ENCODE results near the gene KNG1. TPM values are rescaled to one million over a fixed set of nuclear protein-coding genes. Genes with fewer than 3 reads are reported as not detected.
A peak's percentile ranks its signal among the peaks of the same experiment; 100 is the strongest.

Gene KNG1
- total RNA-seq, 1 experiment from 2014 or later = not detected

DNA sequence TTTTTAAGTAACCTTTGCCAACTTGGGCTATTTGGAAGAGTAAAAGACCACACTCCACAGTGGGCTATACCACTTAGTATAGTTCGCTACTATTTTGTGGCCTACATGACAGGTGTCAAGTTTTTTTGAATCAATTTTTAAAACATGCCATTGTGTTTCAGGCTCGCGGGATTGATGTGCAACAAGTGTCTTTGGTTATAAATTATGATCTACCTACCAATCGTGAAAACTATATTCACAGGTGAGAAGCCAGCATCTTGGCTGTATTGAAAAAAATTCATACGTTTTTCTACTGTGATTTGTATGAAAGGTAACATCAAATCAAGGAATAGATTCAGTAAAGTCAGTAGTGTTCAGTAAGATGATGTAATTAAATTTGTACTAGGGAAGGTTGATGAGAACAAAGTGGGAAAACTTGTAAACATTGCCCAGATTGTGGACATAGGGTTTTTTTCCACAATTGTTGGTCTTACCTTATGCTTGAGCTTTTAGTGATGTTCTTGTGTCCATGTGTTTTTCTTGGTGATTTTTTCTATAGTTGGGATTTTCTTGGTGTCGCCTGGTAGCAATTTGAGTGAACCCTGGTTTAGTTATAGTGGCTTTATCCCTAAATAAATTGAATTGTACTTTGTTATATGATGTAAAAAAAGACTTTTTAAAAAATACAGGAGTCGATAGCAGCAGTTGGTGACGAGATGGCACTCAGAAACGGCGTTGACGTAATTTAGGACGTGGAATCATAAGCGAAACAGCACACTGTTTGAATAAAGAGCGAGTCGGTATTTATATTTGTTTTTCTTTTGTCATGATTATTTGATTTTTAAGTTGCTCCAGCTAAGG is 70.7 kb downstream of the KNG1 start:
- H3K4me3 ChIP-seq (ENCODE audit: low read depth, low read length, poor library complexity, severe bottlenecking) = peak overlapping the region; percentile 77
- peaks cover 88% of the 10 kb centered on the region for H3K36me3 ChIP-seq (ENCODE audit: insufficient read depth, low read length, poor library complexity, severe bottlenecking)
- peaks cover 33% of the 10 kb centered on the region for H3K4me1 ChIP-seq (ENCODE audit: insufficient read depth, low read length, poor library complexity, severe bottlenecking)
- ChIA-PET POLR2A (ENCODE audit: low non-redundant PET) (interaction anchor here (0.6 to 0.7 kb wide), 3 partner anchors 40 to 314 kb away, joined by 3 to 4 read pairs (median 3); no protein-coding TSS in a partner anchor), CTCF (no interaction called here)
- BruUV-seq (replicated peaks) = no TSS peak
- no peaks in the 10 kb centered on the region for H3K9me3 ChIP-seq (ENCODE audit: low read depth, low read length, poor library complexity, severe bottlenecking)
- no peaks in the 10 kb centered on the region for H3K27me3 ChIP-seq (replicated peaks; ENCODE audit: insufficient read depth, low read depth, low read length, poor library complexity)
- DNase-seq (ENCODE audit: low spot score) = no peak
- H3K27ac ChIP-seq (ENCODE audit: low read depth, low read length, poor library complexity, severe bottlenecking) = peak overlapping the region; percentile 11
- intact Hi-C loops (cut with micrococcal nuclease; ENCODE audit: unreplicated experiment) = loop anchor here (10.0 kb wide), 1 partner anchor 173 kb away; the partner anchor contains the start of gene AHSG
- no peak for TF ChIP-seq EZH2 (IDR thresholded peaks at IDR 0.05; ENCODE audit: borderline replicate concordance, low read depth, low read length, poor library complexity, severe bottlenecking)
- TF ChIP-seq, protein P1, sequence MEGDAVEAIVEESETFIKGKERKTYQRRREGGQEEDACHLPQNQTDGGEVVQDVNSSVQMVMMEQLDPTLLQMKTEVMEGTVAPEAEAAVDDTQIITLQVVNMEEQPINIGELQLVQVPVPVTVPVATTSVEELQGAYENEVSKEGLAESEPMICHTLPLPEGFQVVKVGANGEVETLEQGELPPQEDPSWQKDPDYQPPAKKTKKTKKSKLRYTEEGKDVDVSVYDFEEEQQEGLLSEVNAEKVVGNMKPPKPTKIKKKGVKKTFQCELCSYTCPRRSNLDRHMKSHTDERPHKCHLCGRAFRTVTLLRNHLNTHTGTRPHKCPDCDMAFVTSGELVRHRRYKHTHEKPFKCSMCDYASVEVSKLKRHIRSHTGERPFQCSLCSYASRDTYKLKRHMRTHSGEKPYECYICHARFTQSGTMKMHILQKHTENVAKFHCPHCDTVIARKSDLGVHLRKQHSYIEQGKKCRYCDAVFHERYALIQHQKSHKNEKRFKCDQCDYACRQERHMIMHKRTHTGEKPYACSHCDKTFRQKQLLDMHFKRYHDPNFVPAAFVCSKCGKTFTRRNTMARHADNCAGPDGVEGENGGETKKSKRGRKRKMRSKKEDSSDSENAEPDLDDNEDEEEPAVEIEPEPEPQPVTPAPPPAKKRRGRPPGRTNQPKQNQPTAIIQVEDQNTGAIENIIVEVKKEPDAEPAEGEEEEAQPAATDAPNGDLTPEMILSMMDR (conservative IDR thresholded peaks at IDR 0.05; ENCODE audit: low read depth, low read length) = no peak

DNA sequence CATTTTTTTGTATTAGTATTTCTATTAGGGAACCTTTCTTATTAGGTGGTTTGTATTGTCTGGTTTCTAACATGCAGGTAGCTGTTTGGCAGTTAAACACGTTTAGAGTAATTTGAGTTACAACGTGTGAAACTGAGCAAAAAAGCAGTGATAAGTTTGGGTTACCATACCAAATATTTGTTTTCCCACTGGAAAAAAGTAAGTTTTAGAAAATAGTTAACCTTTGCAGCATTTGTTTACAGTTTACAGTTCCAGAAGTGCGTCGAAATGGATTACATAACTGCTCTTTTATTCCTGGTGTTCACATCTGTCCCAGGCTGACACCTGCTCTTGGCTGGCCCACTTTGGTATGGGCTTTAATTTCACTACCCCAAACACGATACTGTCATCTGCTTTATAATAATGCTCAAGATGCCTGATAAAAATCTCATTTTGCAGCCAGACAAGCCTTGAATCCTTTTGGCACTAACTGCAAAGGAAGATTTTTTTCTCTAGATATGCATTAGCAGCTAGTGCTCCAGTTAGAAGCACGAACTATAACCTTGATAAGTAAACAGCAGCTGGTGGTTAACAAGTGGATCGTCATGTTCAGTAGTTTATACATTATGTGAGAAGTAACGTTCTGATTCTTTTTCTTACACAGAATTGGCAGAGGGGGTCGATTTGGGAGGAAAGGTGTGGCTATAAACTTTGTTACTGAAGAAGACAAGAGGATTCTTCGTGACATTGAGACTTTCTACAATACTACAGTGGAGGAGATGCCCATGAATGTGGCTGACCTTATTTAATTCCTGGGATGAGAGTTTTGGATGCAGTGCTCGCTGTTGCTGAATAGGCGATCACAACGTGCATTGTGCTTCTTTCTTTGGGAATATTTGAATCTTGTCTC is 71.6 kb downstream of the KNG1 start:
- no peak for DNase-seq (ENCODE audit: low spot score)
- peaks cover 96% of the 10 kb centered on the region for H3K36me3 ChIP-seq (ENCODE audit: insufficient read depth, low read length, poor library complexity, severe bottlenecking)
- TF ChIP-seq, protein P1 (conservative IDR thresholded peaks at IDR 0.05; ENCODE audit: low read depth, low read length) = no peak
- no peak for TF ChIP-seq EZH2 (IDR thresholded peaks at IDR 0.05; ENCODE audit: borderline replicate concordance, low read depth, low read length, poor library complexity, severe bottlenecking)
- BruUV-seq (replicated peaks) = no TSS peak
- ChIA-PET POLR2A (ENCODE audit: low non-redundant PET) (interaction anchor here (0.7 kb wide), 1 partner anchor 313 kb away, joined by 4 read pairs; no protein-coding TSS in a partner anchor), CTCF (interaction anchor here (0.6 kb wide), 1 partner anchor 377 kb away, joined by 3 read pairs; no protein-coding TSS in a partner anchor)
- peaks cover 33% of the 10 kb centered on the region for H3K4me1 ChIP-seq (ENCODE audit: insufficient read depth, low read length, poor library complexity, severe bottlenecking)
- H3K27me3 ChIP-seq (replicated peaks; ENCODE audit: insufficient read depth, low read depth, low read length, poor library complexity) = no peaks in the 10 kb centered on the region
- peak overlapping the region; percentile 8 for H3K4me3 ChIP-seq (ENCODE audit: low read depth, low read length, poor library complexity, severe bottlenecking)
- no peaks in the 10 kb centered on the region for H3K9me3 ChIP-seq (ENCODE audit: low read depth, low read length, poor library complexity, severe bottlenecking)
- intact Hi-C loops (cut with micrococcal nuclease; ENCODE audit: unreplicated experiment) = loop anchor here (10.0 kb wide), 1 partner anchor 174 kb away; the partner anchor contains the start of gene AHSG
- peak overlapping the region; percentile 11 for H3K27ac ChIP-seq (ENCODE audit: low read depth, low read length, poor library complexity, severe bottlenecking)

DNA sequence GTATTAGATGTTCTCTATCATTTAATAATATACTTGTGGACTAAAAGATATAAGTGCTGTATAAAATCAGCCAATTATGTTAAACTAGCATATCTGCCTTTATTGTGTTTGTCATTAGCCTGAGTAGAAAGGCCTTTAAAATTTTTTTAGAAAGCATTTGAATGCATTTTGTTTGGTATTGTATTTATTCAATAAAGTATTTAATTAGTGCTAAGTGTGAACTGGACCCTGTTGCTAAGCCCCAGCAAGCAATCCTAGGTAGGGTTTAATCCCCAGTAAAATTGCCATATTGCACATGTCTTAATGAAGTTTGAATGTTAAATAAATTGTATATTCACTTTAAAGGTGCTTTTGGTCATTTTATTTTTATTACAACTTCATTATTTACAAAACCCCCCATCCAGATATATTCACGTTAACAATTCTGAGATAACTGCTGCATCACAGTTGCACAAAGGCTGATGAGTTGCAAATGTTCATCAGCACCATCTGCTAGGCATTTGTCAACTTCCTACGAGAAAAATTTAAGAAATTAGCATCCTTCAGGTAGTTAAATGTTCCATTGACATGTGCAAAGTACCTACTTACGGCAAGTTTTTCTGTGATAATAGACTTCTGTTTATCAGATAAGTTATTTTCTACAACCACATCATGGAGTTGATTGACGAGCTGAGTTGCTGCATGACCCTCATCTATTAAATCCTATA is 72.5 kb downstream of the KNG1 start:
- DNase-seq (ENCODE audit: low spot score) = no peak
- no peaks in the 10 kb centered on the region for H3K9me3 ChIP-seq (ENCODE audit: low read depth, low read length, poor library complexity, severe bottlenecking)
- H3K27me3 ChIP-seq (replicated peaks; ENCODE audit: insufficient read depth, low read depth, low read length, poor library complexity) = no peaks in the 10 kb centered on the region
- peaks cover 95% of the 10 kb centered on the region for H3K36me3 ChIP-seq (ENCODE audit: insufficient read depth, low read length, poor library complexity, severe bottlenecking)
- intact Hi-C loops (cut with micrococcal nuclease; ENCODE audit: unreplicated experiment) = loop anchor here (10.0 kb wide), 1 partner anchor 175 kb away; the partner anchor contains the start of gene AHSG
- H3K4me3 ChIP-seq (ENCODE audit: low read depth, low read length, poor library complexity, severe bottlenecking) = no peak overlapping the region
- POLR2A ChIA-PET (ENCODE audit: low non-redundant PET) = no interaction called here
- TF ChIP-seq, protein P1 (conservative IDR thresholded peaks at IDR 0.05; ENCODE audit: low read depth, low read length) = no peak
- TF ChIP-seq EZH2 (IDR thresholded peaks at IDR 0.05; ENCODE audit: borderline replicate concordance, low read depth, low read length, poor library complexity, severe bottlenecking) = no peak
- H3K27ac ChIP-seq (ENCODE audit: low read depth, low read length, poor library complexity, severe bottlenecking) = no peak overlapping the region
- no TSS peak for BruUV-seq (replicated peaks)
- CTCF ChIA-PET = interaction anchor here (0.6 kb wide), 1 partner anchor 376 kb away, joined by 3 read pairs; no protein-coding TSS in a partner anchor
- H3K4me1 ChIP-seq (ENCODE audit: insufficient read depth, low read length, poor library complexity, severe bottlenecking) = peaks cover 33% of the 10 kb centered on the region

Data from A673 (cell line).